NCI-H1105 treated with DMSO at 0.1 percent for 48 hours (cell line): ENCODE measurements around the gene SPAG17.

Experiments used
- DNase-seq: peaks from one replicate; lab custom pipeline; 2025; lab: John Stamatoyannopoulos, UW

The SPAG17 gene

GRCh38 chr1:118118873-118119463 is 66.1 kb downstream of the SPAG17 start:
- DNase-seq, result no peak

GRCh38 chr1:118118469-118118868 is 66.6 kb downstream of the SPAG17 start:
- DNase-seq, result no peak

- no peak for DNase-seq
Measured at GRCh38 chr1:118117521-118117920, 67.5 kb downstream of the SPAG17 start.

GRCh38 chr1:118116909-118117308 is 68.1 kb downstream of the SPAG17 start:
- no peak for DNase-seq

- no peak for DNase-seq
Measured at GRCh38 chr1:118116401-118116800, 68.6 kb downstream of the SPAG17 start.

- no peak for DNase-seq
Measured at GRCh38 chr1:118115567-118116295, 69.3 kb downstream of the SPAG17 start.

- DNase-seq, result no peak
Measured at GRCh38 chr1:118113261-118113660, 71.8 kb downstream of the SPAG17 start.

- DNase-seq, result no peak
Measured at GRCh38 chr1:118110580-118110979, 74.4 kb downstream of the SPAG17 start.

GRCh38 chr1:118104951-118105350 is 80.1 kb downstream of the SPAG17 start:
- no peak for DNase-seq

- no peak for DNase-seq
Measured at GRCh38 chr1:118102445-118102844, 82.6 kb downstream of the SPAG17 start.

- no peak for DNase-seq
Measured at GRCh38 chr1:118101999-118102398, 83.0 kb downstream of the SPAG17 start.

GRCh38 chr1:118101515-118101844 is 83.5 kb downstream of the SPAG17 start:
- no peak for DNase-seq

- DNase-seq, result peak; percentile 75
Measured at GRCh38 chr1:118100686-118101514, 84.1 kb downstream of the SPAG17 start.

GRCh38 chr1:118099686-118100085 is 85.3 kb downstream of the SPAG17 start:
- DNase-seq, result no peak

GRCh38 chr1:118097622-118098348 is 87.2 kb downstream of the SPAG17 start:
- no peak for DNase-seq

GRCh38 chr1:118093017-118093416 is 92.0 kb downstream of the SPAG17 start:
- no peak for DNase-seq

GRCh38 chr1:118090130-118090529 is 94.9 kb downstream of the SPAG17 start:
- DNase-seq, result no peak

GRCh38 chr1:118085365-118085764 is 99.7 kb downstream of the SPAG17 start:
- no peak for DNase-seq

GRCh38 chr1:118084400-118084799 is 100.6 kb downstream of the SPAG17 start:
- no peak for DNase-seq

- no peak for DNase-seq
Measured at GRCh38 chr1:118082984-118083383, 102.0 kb downstream of the SPAG17 start.

- no peak for DNase-seq
Measured at GRCh38 chr1:118081387-118081786, 103.6 kb downstream of the SPAG17 start.

GRCh38 chr1:118077331-118078045 is 107.5 kb downstream of the SPAG17 start:
- peak; percentile 66 for DNase-seq
